ENCODE results near the gene BEST3.

- TF ChIP-seq CTCF (IDR thresholded peaks at IDR 0.05; ENCODE audit: low read depth, low read length), result no peak
- TF ChIP-seq POLR2A (IDR thresholded peaks at IDR 0.05; ENCODE audit: extremely low read depth, insufficient read length), result no peak
- no peak for TF ChIP-seq MAX (IDR thresholded peaks at IDR 0.05; ENCODE audit: low read depth, low read length)
These were observed 57.6 kb downstream of the BEST3 start for GRCh38 chr12:69641546-69641945.
